ENCODE measurements around the gene FBXL14.
A peak's percentile ranks its signal among the peaks of the same experiment; 100 is the strongest.

The FBXL14 gene

DNA sequence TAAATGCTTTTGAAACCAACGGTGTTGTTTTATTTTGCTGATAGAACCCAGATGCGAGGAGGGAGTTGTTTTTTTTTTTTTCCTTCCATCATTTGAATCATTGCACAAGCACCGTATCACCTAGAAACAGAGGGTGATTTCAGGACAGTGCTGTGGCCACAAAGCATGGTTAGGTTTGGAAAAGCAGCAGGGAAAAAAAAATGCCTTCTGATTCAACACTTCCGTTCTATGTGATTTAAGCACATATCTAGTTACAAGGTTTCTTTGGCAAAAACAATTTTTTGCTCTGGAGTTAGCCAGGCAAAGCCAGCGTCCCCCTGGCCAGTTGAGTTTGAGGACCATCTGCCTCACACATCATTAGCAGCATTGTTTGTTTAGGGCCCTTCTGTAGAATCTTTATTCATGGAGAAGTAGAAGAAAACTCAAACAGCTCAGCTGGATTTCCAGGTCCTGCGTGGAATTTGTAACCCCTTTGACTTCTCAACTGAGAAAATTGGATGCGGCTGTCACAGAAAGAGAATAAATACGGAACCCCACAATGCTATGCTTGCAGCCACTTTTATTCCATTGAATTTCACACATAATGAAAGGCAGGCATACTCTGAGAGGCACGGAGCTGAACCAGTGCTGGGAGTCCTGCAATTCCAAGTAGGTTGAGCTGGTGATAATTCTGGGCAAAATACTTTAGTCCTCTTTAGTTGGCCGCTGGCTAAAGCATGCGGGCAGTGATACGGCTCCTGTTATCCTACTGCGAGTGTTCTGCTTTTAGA lies 17.6 kb upstream of the FBXL14 start:
- Histone ChIP-seq H3K4me3 (IDR thresholded peaks at IDR 0.05; ENCODE audit: insufficient read depth, low read depth, low read length) (no peak overlapping the region), H4K20me1 (ENCODE audit: insufficient read depth) (peaks cover 26% of the 10 kb centered on the region; the same call in 1 of the 2 replicates), H3K27ac (no peak overlapping the region), H3K79me2 (ENCODE audit: insufficient read depth, low read depth) (peaks cover 99% of the 10 kb centered on the region), H3K4me2 (no peak overlapping the region), H3K27me3 (ENCODE audit: insufficient read depth, low read depth) (no peaks in the 10 kb centered on the region), H2AFZ (ENCODE audit: low read depth) (no peak overlapping the region), H3K36me3 (ENCODE audit: insufficient read depth) (no peaks in the 10 kb centered on the region; the same call in 1 of the 2 replicates), H3K9ac (no peak overlapping the region), H3K4me1 (ENCODE audit: low read depth, poor library complexity, severe bottlenecking) (peaks cover 55% of the 10 kb centered on the region)
- TF ChIP-seq, protein P1, sequence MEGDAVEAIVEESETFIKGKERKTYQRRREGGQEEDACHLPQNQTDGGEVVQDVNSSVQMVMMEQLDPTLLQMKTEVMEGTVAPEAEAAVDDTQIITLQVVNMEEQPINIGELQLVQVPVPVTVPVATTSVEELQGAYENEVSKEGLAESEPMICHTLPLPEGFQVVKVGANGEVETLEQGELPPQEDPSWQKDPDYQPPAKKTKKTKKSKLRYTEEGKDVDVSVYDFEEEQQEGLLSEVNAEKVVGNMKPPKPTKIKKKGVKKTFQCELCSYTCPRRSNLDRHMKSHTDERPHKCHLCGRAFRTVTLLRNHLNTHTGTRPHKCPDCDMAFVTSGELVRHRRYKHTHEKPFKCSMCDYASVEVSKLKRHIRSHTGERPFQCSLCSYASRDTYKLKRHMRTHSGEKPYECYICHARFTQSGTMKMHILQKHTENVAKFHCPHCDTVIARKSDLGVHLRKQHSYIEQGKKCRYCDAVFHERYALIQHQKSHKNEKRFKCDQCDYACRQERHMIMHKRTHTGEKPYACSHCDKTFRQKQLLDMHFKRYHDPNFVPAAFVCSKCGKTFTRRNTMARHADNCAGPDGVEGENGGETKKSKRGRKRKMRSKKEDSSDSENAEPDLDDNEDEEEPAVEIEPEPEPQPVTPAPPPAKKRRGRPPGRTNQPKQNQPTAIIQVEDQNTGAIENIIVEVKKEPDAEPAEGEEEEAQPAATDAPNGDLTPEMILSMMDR (conservative IDR thresholded peaks at IDR 0.05; ENCODE audit: low read depth, low read length), result no peak

DNA sequence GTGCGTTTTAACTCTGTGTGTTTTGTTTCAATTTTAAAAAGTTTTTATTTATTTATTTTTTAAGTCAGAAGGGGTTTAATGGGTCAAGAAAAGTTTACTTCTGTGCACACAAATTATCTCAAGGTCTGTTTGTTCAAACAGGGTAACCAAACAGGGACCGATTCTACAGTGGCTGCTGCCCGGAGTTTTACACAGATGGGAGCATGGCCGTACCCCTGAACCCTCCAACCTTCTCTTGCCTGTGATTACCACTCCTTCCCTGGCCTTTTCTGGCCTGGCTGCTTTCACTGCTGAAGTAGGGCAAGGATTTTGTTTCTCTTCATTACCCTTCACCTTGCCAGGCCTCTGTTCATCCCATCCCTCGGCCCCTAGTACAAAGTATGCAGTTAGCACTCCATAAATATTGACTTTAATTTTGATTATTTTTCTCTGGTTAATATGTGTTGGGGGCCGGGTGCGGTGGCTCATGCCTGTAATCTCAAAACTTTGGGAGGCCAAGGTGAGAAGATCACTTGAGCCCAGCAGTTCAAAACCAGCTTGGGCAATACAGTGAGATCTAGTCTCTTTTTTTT lies 15.8 kb upstream of the FBXL14 start:
- no peak overlapping the region for H3K4me3 ChIP-seq (IDR thresholded peaks at IDR 0.05; ENCODE audit: insufficient read depth, low read depth, low read length)
- H3K27ac ChIP-seq, result 0 out of 2 replicates have a peak overlapping the region, but pooled peaks have one; percentile 1
- no peak overlapping the region for H3K9ac ChIP-seq
- peaks cover 18% of the 10 kb centered on the region; the same call in 1 of the 2 replicates for H4K20me1 ChIP-seq (ENCODE audit: insufficient read depth)
- peaks cover 99% of the 10 kb centered on the region for H3K79me2 ChIP-seq (ENCODE audit: insufficient read depth, low read depth)
- TF ChIP-seq, protein P1 (conservative IDR thresholded peaks at IDR 0.05; ENCODE audit: low read depth, low read length), result no peak
- no peak overlapping the region for H2AFZ ChIP-seq (ENCODE audit: low read depth)
- H3K4me2 ChIP-seq, result no peak overlapping the region
- no peaks in the 10 kb centered on the region; the same call in 1 of the 2 replicates for H3K36me3 ChIP-seq (ENCODE audit: insufficient read depth)
- H3K4me1 ChIP-seq (ENCODE audit: low read depth, poor library complexity, severe bottlenecking), result peaks cover 55% of the 10 kb centered on the region
- no peaks in the 10 kb centered on the region for H3K27me3 ChIP-seq (ENCODE audit: insufficient read depth, low read depth)

DNA sequence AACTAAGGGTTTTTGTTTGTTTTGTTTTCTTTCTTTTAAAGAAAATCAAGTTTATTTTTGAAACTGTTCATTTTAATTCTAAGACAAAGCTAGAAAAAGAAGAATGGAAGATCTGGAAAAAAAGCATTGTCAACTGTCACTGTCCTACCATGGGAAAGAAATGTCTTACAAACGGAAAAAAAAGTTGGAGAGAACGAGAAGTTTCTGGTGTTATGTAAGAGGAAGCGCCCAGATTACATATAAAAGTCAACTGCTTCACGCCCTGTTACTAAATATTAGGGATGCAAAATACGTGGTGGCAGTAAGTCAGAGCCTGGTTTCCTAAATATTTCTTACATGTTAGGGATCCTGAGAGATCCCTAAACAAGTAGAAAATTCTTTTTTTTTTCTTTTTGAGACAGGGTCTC lies 14.3 kb upstream of the FBXL14 start:
- Histone ChIP-seq H3K4me3 (IDR thresholded peaks at IDR 0.05; ENCODE audit: insufficient read depth, low read depth, low read length) (no peak overlapping the region), H3K4me2 (no peak overlapping the region), H3K79me2 (ENCODE audit: insufficient read depth, low read depth) (peaks cover 95% of the 10 kb centered on the region), H3K27me3 (ENCODE audit: insufficient read depth, low read depth) (no peaks in the 10 kb centered on the region), H3K36me3 (ENCODE audit: insufficient read depth) (no peaks in the 10 kb centered on the region), H3K4me1 (ENCODE audit: low read depth, poor library complexity, severe bottlenecking) (peaks cover 52% of the 10 kb centered on the region), H3K9ac (no peak overlapping the region), H4K20me1 (ENCODE audit: insufficient read depth) (peaks cover 16% of the 10 kb centered on the region; the same call in 1 of the 2 replicates), H3K27ac (no peak overlapping the region), H2AFZ (ENCODE audit: low read depth) (no peak overlapping the region)
- TF ChIP-seq, protein P1 (conservative IDR thresholded peaks at IDR 0.05; ENCODE audit: low read depth, low read length), result no peak

DNA sequence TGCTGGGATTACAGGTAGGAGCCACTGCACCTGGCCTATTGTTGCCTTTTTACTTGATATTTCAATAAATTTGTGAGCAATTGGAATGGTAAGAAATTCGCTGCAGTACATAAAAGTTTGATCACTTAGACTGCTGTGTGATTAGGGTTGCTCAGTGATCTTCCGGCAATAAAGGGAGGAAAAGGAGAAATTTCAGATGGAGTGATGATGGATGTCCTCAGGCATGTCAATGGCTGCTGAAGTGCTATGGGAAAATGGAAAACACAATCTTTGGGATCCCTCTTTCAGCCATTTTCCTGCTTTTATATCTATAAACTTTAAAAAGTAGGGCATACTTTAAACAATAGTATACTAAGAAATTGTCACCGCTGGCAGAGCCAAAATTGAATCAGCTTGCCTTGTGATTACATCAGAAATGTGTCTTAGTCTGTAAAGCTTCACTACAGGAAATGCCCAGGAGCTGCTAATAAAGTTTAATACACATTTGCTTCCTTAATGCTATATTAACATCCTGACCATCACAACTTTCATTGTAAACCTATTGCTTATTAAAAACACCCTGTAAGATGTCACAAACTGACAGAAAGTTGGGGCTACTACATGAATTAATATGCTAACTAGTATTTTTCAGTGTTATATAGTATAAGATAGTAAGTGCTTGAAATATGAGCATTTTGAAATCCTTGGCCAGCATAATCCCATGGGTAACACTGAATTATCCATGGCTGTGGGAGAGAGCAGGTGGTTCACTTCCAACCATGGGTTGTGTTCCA lies 13.7 kb upstream of the FBXL14 start:
- Histone ChIP-seq H3K36me3 (ENCODE audit: insufficient read depth) (no peaks in the 10 kb centered on the region), H3K4me3 (IDR thresholded peaks at IDR 0.05; ENCODE audit: insufficient read depth, low read depth, low read length) (no peak overlapping the region), H3K27ac (no peak overlapping the region), H3K27me3 (ENCODE audit: insufficient read depth, low read depth) (no peaks in the 10 kb centered on the region), H3K79me2 (ENCODE audit: insufficient read depth, low read depth) (peaks cover 95% of the 10 kb centered on the region), H3K4me1 (ENCODE audit: low read depth, poor library complexity, severe bottlenecking) (peaks cover 55% of the 10 kb centered on the region), H2AFZ (ENCODE audit: low read depth) (no peak overlapping the region), H3K9ac (no peak overlapping the region), H3K4me2 (no peak overlapping the region), H4K20me1 (ENCODE audit: insufficient read depth) (peaks cover 10% of the 10 kb centered on the region; the same call in 1 of the 2 replicates)
- TF ChIP-seq, protein P1 (conservative IDR thresholded peaks at IDR 0.05; ENCODE audit: low read depth, low read length), result no peak
